ENCODE measurements around the gene RASGRF1.

DNA sequence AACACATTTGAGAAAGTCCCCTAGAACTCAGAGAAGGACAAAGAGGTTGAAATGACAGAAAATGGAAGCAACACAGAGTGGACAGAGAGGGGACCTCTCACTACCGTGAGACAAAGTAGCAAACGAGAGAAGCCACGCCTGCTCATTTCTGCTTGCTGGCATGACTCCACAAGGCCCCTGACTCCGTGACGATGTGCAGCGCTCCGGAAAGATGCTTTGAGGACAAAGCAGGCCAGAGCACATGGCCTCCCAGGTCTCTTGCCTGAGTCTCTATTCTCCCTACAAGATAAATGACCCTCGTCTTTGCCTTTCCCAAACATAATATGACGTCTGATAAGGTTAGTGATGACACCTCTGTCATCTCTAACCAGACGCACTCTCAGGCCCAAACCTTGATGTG, 81.9 kb downstream of the RASGRF1 start:
- TF ChIP-seq CTCF (IDR thresholded peaks at IDR 0.05; ENCODE audit: low read depth, low read length) (no peak), POLR2A (IDR thresholded peaks at IDR 0.05; ENCODE audit: extremely low read depth, insufficient read length) (no peak)

All from NB4 (cell line).